Measurements from ENCODE around the gene VKORC1L1.
"Not testable (repeated sequence)": the region's sequence is repeated elsewhere in the genome, so short reads cannot be mapped to it uniquely, and the experiment has no call there.

Gene VKORC1L1

DNA sequence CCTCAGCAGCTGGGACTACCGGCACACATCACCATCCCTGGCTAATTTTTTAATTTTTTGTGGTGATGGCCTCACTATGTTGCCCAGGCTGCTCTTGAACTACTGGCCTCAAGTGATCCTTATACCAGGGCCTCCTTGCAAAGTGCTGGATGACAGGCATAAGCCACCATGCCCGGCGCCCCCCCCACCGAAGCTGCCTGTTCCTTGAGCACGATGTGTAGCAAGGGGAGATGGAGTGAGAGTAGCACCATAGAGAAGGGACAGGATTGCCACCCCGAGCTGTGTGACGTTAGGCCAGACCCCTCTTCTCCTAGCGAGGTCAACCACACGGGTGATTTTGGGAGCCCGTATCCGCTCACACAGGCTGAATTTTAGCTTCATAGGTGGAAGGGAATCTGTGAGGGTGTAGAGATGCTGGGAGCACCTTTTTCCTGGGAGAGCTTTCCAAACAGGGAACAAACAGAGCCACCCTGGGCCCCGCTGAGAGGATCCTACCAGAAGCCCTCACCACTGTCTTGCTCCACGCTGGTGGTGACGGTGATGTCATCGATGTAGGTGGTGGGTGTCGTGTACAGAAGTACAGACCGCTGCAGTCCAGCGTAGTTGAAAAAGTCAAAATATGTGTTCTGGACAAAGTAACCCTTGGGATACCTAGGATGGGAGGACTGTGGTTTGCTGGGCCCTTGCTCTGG lies 106.2 kb downstream of the VKORC1L1 start:
- Histone ChIP-seq H3K36me3 (ENCODE audit: control insufficient read depth in 2 of 2, insufficient read depth in 2 of 2, low read length in 2 of 2) (peaks cover 8 to 21% of the 10 kb centered on the region in 2 donors), H3K4me3 (ENCODE audit: low read length in 2 of 2) (no peak overlapping the region), H3K9ac (ENCODE audit: low read length in 2 of 2) (no peak overlapping the region), H3K9me3 (ENCODE audit: control insufficient read depth in 2 of 2, low read length in 2 of 2) (no peaks in the 10 kb centered on the region), H3K4me1 (ENCODE audit: control insufficient read depth, insufficient read depth, low read length) (peaks cover 17% of the 10 kb centered on the region), H3K27ac (ENCODE audit: low read length) (no peak overlapping the region), H3K27me3 (ENCODE audit: control insufficient read depth in 1 of 2, insufficient read depth in 2 of 2, low read length in 2 of 2) (no peaks in the 10 kb centered on the region)

DNA sequence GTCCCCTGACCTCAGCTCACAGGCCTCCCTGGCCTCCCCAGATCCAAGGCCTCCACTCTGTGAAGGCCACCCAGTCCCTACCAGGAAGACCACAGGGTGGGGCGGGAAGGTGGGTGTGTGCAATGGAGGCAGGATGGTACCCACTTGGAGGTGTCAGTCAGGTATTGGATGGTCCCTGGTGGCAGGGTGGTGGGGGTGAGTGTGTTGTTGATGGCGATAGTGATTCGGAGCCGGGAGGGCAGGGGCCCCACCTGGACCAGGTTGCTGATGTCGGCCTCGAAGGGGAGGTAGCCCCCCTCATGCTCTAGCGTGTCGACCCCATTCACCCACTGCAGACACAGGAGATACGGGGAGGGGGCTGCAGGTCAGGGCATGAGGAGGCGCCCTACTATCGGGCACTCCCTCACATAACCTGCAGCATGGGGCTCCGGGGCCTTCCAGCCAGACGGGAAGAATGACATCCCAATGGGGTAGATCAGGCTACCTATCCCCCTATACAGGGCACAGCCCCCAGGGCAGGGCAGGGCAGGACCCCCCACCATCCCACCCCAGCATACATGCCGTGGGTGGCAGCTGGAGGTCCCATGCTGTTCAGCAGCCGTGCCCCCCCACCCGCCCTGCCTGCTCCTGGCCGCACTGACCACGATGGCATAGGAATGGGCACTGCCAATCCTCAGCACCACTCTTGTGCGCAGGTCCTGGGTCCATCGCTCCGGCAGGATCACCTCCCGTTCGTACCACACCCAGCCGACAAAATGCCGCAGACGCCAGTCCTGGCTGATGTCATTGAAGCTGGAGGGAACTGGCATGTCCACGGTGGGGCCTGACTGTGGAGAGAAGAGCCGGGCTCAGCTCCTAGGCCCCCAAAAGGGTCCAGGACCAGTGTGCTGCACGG lies 107.0 kb downstream of the VKORC1L1 start:
- Histone ChIP-seq H3K4me1 (ENCODE audit: control insufficient read depth, insufficient read depth, low read length) (peaks cover 17% of the 10 kb centered on the region), H3K4me3 (ENCODE audit: low read length in 2 of 2) (peak overlapping the region in 1 of 2 donors; percentile 84), H3K9me3 (ENCODE audit: control insufficient read depth in 2 of 2, low read length in 2 of 2) (no peaks in the 10 kb centered on the region), H3K27ac (ENCODE audit: low read length) (no peak overlapping the region), H3K27me3 (ENCODE audit: control insufficient read depth in 1 of 2, insufficient read depth in 2 of 2, low read length in 2 of 2) (no peaks in the 10 kb centered on the region), H3K9ac (ENCODE audit: low read length in 2 of 2) (no peak overlapping the region), H3K36me3 (ENCODE audit: control insufficient read depth in 2 of 2, insufficient read depth in 2 of 2, low read length in 2 of 2) (peaks cover 5 to 14% of the 10 kb centered on the region in 2 donors)

DNA sequence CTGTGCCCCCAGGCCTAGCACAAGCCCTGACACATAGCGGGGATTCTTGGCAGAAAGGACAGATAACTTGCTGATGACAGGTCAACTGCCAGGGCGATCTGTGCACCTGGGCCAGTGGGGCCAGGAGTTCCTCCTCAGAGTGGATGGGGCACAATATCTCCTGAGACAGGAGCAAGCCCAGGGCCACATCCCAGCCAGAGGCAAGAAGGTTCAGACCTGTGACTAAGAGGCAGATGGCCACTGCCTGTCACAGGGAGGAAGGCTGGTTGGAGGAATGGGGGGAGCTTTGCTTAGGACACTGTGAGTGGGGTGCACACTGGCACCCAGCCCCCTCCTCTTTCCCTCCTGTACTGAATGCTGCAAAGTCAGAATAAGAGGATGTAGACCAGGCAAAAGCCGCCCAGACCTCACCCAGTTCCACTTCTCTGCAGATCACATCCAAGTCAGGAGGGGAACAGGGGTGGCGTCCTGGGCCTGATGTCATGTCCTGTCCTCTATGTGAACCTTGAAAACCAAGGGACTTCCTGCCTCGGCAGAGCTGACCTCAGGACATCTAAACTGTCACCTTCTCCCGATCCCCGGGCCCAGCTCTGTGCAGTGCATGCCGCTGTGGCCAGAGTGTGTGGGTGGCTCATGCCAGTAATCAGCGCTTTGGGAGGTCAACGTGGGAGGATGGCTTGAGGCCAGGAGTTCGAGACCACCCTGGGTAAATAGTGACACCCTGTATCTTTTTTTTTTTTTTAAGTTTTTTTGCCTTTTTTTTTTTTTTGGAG lies 107.8 kb downstream of the VKORC1L1 start:
- Histone ChIP-seq H3K9me3 (ENCODE audit: control insufficient read depth in 2 of 2, low read length in 2 of 2) (no peaks in the 10 kb centered on the region), H3K36me3 (ENCODE audit: control insufficient read depth in 2 of 2, insufficient read depth in 2 of 2, low read length in 2 of 2) (peaks cover 3 to 11% of the 10 kb centered on the region in 2 donors), H3K9ac (ENCODE audit: low read length in 2 of 2) (peak overlapping the region; percentile 47 to 75), H3K27me3 (ENCODE audit: control insufficient read depth in 1 of 2, insufficient read depth in 2 of 2, low read length in 2 of 2) (no peaks in the 10 kb centered on the region), H3K4me1 (ENCODE audit: control insufficient read depth, insufficient read depth, low read length) (peaks cover 17% of the 10 kb centered on the region), H3K27ac (ENCODE audit: low read length) (no peak overlapping the region), H3K4me3 (ENCODE audit: low read length in 2 of 2) (peak overlapping the region; percentile 49 to 84)

DNA sequence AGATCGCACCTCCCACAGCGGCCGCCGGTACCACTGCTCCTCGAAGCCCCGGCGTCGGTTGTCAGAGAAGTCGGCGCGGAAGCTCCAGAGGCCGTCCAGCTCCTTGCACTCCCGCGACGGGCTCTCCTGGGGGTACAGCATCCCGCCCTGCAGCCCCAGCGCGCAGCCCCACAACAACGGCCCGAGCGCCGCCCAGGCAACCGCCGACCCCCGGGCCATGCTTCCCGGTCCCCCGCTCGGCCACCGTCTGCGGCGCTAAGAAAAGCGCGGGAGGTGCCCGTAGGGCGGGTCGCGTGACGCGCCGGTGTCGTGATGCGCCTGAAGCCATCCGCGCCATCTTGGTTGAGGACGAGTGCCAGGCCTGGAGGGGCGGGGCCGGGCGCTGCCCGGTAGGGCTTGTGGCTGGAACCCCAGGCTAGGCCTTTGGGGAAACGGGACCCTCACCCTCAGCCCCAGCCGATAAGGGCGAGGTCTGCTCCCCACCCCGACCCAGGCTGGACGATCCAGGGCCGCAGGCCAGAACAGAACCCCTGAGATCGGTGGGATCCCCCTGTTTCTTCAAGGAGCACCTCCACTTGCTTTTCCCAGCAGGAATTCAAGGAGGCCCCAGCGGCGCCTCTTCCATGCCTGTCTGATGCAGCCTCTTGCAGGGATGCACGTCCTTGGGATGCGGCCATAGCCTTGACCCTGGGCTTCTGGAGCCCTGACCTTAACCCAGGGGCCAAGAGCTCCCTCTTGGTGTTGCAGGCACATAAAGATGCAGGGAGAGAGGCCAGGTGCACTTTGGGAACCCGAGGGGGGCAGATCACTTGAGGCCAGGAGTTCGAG lies 109.3 kb downstream of the VKORC1L1 start, which contains the start of gene GUSB:
Gene GUSB, minus strand, starts transcription at position 249 of the 828 bp plus-strand sequence. Its CDS starts 30 bp downstream, at position 219.
- Histone ChIP-seq H3K4me1 (ENCODE audit: control insufficient read depth, insufficient read depth, low read length) (peaks cover 17% of the 10 kb centered on the region), H3K27me3 (ENCODE audit: control insufficient read depth in 1 of 2, insufficient read depth in 2 of 2, low read length in 2 of 2) (no peaks in the 10 kb centered on the region), H3K9ac (ENCODE audit: low read length in 2 of 2) (peak within 1 kb of the TSS; percentile 75 to 94), H3K36me3 (ENCODE audit: control insufficient read depth in 2 of 2, insufficient read depth in 2 of 2, low read length in 2 of 2) (peaks cover 0 to 5% of the 10 kb centered on the region in 2 donors), H3K27ac (ENCODE audit: low read length) (peak within 1 kb of the TSS; percentile 74), H3K9me3 (ENCODE audit: control insufficient read depth in 2 of 2, low read length in 2 of 2) (no peaks in the 10 kb centered on the region), H3K4me3 (ENCODE audit: low read length in 2 of 2) (peak within 1 kb of the TSS; percentile 74 to 84)

DNA sequence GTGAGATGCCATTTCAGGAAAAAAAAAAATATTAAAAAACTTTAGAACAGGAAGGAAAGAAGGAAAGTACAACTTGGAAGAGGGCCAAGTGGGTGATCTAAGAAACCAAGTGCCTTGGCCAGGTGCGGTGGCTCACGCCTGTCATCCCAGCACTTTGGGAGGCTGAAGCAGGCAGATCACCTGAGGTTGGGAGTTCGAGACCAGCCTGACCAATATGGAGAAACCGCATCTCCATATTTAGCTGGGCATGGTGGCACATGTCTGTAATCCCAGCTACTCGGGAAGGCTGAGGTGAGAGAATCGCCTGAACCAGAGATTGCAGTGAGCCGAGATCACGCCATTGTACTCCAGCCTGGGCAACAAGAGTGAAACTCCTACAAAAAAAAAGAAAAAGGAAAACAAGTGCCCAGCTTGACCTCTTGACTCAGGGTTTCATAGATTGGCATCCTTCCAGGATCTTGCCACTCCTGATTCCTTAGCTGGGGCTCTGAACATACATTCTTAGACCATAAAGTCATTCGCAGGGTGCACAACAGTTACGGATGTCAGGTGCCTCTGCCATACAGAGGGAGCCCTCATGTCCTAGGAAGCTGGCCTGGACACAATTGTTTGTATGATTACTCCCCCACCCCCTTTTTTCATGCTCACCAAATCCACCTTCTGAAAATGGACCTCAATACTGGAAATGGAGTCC lies 111.2 kb downstream of the VKORC1L1 start:
- H3K9ac ChIP-seq (ENCODE audit: low read length in 2 of 2): no peak overlapping the region
- peaks cover 17% of the 10 kb centered on the region for H3K4me1 ChIP-seq (ENCODE audit: control insufficient read depth, insufficient read depth, low read length)
- no peaks in the 10 kb centered on the region for H3K9me3 ChIP-seq (ENCODE audit: control insufficient read depth in 2 of 2, low read length in 2 of 2)
- H3K4me3 ChIP-seq (ENCODE audit: low read length in 2 of 2): no peak overlapping the region
- no peaks in the 10 kb centered on the region for H3K27me3 ChIP-seq (ENCODE audit: control insufficient read depth in 1 of 2, insufficient read depth in 2 of 2, low read length in 2 of 2)
- H3K27ac ChIP-seq (ENCODE audit: low read length): no peak overlapping the region
- H3K36me3 ChIP-seq (ENCODE audit: control insufficient read depth in 2 of 2, insufficient read depth in 2 of 2, low read length in 2 of 2): peaks cover 0 to 3% of the 10 kb centered on the region in 2 donors

DNA sequence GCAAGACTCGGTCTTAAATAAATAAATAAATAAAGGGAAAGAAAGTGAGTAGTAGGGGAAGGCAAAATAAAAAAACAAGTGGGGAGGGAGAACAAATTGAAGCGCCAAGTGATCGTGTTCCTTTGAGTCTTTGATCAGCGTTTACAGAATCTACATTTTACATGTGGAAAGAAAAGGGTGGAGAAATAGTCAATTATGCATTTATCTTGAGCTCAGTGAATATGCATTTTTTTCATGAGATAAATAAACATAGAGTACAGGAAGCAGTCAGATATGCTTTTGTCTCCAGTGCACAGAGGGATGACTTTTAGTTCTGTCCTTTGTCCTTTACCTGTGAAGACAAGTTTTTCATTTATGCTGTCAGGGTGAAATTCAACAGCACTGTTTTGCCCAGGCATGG lies 115.2 kb downstream of the VKORC1L1 start:
- Histone ChIP-seq H3K4me1 (ENCODE audit: control insufficient read depth, insufficient read depth, low read length) (no peaks in the 10 kb centered on the region), H3K9me3 (ENCODE audit: control insufficient read depth in 2 of 2, low read length in 2 of 2) (no peaks in the 10 kb centered on the region), H3K36me3 (ENCODE audit: control insufficient read depth in 2 of 2, insufficient read depth in 2 of 2, low read length in 2 of 2) (no peaks in the 10 kb centered on the region), H3K27me3 (ENCODE audit: control insufficient read depth in 1 of 2, insufficient read depth in 2 of 2, low read length in 2 of 2) (no peaks in the 10 kb centered on the region), H3K4me3 (ENCODE audit: low read length in 2 of 2) (no peak overlapping the region), H3K9ac (ENCODE audit: low read length in 2 of 2) (no peak overlapping the region), H3K27ac (ENCODE audit: low read length) (no peak overlapping the region)

DNA sequence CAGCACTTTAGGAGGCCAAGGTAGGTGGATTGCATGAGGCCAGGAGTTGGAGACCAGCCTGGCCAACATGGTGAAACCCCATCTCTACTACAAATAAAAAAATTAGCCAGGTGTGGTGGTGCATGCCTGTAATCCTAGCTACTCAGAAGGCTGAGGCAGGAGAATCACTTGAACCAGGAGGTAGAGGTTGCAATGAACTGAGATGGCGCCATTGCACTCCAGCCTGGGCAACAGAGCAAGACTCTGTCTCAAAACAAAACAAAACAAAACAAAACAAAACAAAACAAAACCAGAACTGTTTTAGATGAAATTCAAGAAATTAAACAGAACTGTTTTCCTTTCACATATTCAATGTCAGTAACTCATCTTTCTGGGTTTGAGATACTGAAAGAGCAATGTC lies 115.6 kb downstream of the VKORC1L1 start:
- H3K36me3 ChIP-seq (ENCODE audit: control insufficient read depth in 2 of 2, insufficient read depth in 2 of 2, low read length in 2 of 2); H3K27me3 ChIP-seq (ENCODE audit: control insufficient read depth in 1 of 2, insufficient read depth in 2 of 2, low read length in 2 of 2); H3K9me3 ChIP-seq (ENCODE audit: control insufficient read depth in 2 of 2, low read length in 2 of 2); H3K27ac ChIP-seq (ENCODE audit: low read length); H3K4me1 ChIP-seq (ENCODE audit: control insufficient read depth, insufficient read depth, low read length); H3K4me3 ChIP-seq (ENCODE audit: low read length in 2 of 2); H3K9ac ChIP-seq (ENCODE audit: low read length in 2 of 2): not testable (repeated sequence)

DNA sequence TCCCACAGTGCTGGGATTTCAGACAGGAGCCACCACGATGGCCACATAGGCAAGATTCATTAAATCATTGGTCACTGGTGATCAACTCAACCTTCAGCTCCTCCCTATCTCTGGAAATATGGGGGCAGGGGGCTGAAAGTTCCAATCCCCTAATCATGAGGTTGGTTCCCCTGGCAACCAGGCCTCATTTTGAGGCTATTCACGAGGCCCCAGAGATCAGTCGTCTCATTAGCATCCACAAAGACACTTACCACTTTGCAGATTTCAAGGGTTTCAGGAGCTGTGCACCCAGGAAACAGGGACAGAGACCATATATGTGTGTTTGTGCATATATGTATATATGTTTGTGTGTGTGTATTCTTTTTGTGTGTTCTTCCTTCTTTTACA lies 116.8 kb downstream of the VKORC1L1 start:
- no peaks in the 10 kb centered on the region for H3K27me3 ChIP-seq (ENCODE audit: control insufficient read depth in 1 of 2, insufficient read depth in 2 of 2, low read length in 2 of 2)

DNA sequence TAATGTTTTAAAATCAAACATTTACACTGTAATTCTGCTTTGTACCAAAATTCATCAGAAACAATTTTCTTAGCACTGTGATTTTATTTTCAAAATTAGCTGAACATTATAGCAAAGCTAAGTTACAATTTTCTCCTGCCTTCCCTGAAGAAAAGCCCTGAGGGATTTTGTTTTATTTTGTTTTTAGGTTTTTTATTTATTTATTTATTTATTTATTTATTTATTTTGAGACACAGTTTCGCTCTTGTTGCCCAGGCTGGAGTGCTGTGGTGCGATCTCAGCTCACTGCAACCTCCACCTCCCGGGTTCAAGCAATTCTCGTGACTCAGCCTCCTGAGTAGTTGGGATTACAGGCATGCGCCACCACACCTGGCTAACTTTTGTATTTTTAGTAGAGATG lies 119.0 kb downstream of the VKORC1L1 start:
- H3K27me3 ChIP-seq (ENCODE audit: control insufficient read depth in 1 of 2, insufficient read depth in 2 of 2, low read length in 2 of 2); H3K9me3 ChIP-seq (ENCODE audit: control insufficient read depth in 2 of 2, low read length in 2 of 2); H3K27ac ChIP-seq (ENCODE audit: low read length); H3K4me3 ChIP-seq (ENCODE audit: low read length in 2 of 2); H3K4me1 ChIP-seq (ENCODE audit: control insufficient read depth, insufficient read depth, low read length); H3K36me3 ChIP-seq (ENCODE audit: control insufficient read depth in 2 of 2, insufficient read depth in 2 of 2, low read length in 2 of 2); H3K9ac ChIP-seq (ENCODE audit: low read length in 2 of 2): not testable (repeated sequence)

More for the DNA sequence above, 116.8 kb downstream of the VKORC1L1 start:
- Histone ChIP-seq H3K4me3 (ENCODE audit: low read length in 2 of 2) (no peak overlapping the region), H3K4me1 (ENCODE audit: control insufficient read depth, insufficient read depth, low read length) (no peaks in the 10 kb centered on the region), H3K36me3 (ENCODE audit: control insufficient read depth in 2 of 2, insufficient read depth in 2 of 2, low read length in 2 of 2) (no peaks in the 10 kb centered on the region), H3K9ac (ENCODE audit: low read length in 2 of 2) (no peak overlapping the region), H3K27ac (ENCODE audit: low read length) (no peak overlapping the region), H3K9me3 (ENCODE audit: control insufficient read depth in 2 of 2, low read length in 2 of 2) (no peaks in the 10 kb centered on the region)
